ENCODE results near the gene MLXIPL.
"Not testable (repeated sequence)": the region's sequence is repeated elsewhere in the genome, so short reads cannot be mapped to it uniquely, and the experiment has no call there.

DNA sequence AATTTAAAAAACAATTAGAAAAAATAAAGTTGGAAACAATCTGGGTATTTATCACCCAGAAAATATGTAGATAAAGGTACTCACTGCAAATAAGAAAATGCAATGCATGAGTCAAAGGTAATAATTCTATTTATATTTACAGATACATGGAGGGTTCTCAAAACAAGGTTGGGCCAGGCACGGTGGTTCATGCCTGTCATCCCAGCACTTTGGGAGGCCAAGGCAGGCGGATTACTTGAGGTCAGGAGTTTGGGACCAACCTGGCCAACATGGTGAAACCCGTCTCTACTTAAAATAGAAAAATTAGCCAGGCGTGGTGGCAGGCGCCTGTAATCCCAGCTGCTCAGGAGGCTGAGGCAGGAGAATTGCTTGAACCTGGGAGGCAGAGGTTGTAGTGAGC, 74.2 kb downstream of the MLXIPL start:
- TF ChIP-seq, protein P1, sequence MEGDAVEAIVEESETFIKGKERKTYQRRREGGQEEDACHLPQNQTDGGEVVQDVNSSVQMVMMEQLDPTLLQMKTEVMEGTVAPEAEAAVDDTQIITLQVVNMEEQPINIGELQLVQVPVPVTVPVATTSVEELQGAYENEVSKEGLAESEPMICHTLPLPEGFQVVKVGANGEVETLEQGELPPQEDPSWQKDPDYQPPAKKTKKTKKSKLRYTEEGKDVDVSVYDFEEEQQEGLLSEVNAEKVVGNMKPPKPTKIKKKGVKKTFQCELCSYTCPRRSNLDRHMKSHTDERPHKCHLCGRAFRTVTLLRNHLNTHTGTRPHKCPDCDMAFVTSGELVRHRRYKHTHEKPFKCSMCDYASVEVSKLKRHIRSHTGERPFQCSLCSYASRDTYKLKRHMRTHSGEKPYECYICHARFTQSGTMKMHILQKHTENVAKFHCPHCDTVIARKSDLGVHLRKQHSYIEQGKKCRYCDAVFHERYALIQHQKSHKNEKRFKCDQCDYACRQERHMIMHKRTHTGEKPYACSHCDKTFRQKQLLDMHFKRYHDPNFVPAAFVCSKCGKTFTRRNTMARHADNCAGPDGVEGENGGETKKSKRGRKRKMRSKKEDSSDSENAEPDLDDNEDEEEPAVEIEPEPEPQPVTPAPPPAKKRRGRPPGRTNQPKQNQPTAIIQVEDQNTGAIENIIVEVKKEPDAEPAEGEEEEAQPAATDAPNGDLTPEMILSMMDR (conservative IDR thresholded peaks at IDR 0.05 in 1 of 2, IDR thresholded peaks at IDR 0.05 in 1 of 2; ENCODE audit: extremely low read depth in 1 of 2, insufficient read depth in 1 of 2, low read depth in 1 of 2, low read length in 2 of 2), result not testable (repeated sequence)
- not testable (repeated sequence) for TF ChIP-seq EZH2 (IDR thresholded peaks at IDR 0.05; ENCODE audit: borderline replicate concordance, low read length)

All from mammary epithelial cell (primary cell).